Dermis blood vessel endothelial cell (primary cell): Measurements from ENCODE around the gene ARHGAP26. TPM values are rescaled to one million over a fixed set of nuclear protein-coding genes. Genes with fewer than 3 reads are reported as not detected.

Source experiments
- DNase-seq: peaks from one replicate; pipeline ENCODE4 v3.0.0; 2010
- total RNA-seq: library from RNA; depleted of rRNA; stranded (reverse); fragments of >200 nt; gene quantifications from 2 replicates; pipeline ENCODE4 v1.2.3, GENCODE V29; 2014

ARHGAP26 gene
- total RNA-seq, 1 donor from 2014 or later, result 51.7 TPM

DNA sequence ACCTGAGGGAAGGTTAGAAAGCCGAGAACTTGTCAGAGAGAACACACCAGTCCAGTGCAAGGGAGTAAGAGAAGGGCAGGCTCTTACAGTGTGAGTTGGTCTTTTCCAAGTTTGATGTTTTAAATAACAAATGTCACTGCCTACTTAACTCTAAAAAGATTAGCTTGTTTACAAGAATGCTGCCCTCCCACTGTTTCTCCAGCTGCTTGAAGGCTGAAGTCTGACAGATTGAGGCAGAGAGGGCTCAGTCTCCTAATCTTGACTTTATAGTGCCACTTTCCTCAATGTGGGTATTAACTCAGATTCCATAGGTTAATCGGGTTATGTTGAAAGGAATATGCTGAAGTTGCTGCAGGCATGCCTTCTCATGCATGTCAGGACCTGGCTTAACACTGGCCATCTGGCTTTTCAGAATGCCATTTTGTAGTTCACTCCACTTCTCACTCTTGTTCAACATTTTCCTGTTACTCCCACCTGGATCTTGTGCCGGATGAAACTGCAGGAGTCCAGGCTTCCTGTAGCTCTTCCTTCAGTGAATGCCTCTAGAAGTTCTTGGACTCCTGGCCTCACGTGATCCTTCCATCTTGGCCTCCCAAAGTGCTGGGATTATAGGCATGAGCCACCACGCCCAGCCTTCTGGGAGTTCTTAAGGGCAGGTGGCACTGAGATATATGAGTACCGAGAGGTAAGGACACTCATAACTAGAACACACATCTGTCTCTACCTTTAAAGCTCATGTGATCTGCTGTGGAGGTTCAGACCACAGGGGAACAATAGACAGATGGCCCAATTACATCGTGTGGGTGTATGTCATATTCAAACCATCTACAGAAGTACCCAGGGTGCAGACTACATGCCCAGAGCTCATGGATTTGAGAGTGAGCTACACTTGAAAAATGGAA lies 249.7 kb downstream of the ARHGAP26 start:
- DNase-seq, result no peak

DNA sequence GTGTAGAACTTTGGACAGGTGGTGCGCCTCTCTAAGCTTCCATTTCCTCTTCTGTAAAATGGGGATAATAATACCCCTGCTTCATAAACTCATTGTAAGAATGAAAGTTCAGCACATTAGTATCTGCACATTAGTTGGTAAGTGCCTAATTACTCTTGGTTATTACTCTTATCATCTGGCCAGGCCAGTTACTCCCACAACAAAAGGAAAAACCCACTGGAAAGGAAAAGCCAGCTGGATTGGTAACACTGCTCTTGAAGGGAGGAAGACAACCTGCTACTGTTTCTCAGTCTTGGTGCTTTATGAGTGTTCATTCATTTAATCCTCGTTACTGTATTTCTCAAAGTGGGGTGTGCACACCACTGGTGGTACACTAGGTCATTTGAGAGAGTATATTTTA lies 251.4 kb downstream of the ARHGAP26 start:
- DNase-seq, result no peak

DNA sequence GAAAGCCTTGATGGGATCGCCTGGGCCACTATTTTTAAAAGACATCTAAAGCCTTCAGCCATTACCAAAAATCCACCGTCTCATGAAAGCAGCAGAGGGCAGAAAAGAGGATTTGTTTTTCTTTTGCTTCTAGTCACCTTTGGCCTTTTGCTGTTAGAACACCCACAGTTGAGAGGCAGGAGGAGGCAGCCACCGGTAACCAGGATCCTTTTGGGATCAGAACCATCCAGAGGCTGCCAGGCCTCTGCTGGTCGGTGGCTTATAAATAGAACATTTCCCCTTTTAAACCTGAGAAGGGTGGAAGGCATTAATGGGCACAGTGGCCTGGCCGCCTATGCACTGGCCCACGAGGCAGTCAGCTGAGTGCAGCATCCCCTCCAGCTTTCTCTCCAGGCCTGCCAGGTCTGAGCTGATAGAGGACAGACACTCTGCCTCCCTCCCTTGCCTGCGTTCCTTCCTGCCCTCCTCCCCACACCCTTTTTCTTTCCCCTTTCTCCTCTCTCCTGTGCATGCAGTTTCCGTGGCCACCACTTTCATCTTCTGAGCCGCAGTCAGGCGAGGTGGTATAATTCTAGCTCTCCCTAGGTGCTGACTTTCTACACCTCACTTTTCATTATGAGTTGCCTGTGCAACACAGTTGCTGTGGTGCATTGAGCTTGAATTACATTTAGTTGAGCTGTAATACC lies 253.4 kb downstream of the ARHGAP26 start:
- no peak for DNase-seq

DNA sequence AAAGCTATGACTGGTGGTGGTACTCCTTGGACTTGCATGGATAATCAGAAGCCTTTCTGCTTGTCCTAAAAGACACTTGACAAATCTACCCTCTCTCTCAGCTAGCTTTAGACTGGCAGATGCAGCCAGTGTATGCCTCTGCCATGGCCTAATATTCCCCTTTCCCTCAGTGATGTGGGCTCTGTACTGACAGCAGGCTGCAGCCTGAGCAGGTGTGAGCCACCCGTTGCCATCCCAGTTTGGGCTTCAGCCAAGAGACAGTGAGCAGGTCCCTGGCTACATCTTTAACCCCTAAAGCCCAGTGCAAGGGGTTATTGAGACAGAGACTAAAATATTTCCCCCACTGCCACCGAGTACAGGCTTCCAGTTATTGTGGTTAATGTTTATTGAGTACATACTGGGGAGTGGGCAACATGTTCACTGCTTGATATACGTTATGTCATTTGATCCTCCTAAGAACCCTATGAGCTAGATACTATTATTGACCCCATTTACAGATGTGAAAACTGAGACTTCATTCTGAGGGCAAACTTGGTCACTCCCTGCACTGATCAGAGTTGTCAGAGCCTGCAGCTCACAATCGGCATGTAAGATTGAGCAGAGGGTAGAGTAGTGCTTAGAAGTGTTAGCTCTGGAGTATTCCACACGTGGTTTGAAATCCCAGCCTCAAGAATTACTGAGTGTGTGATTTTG lies 254.2 kb downstream of the ARHGAP26 start:
- no peak for DNase-seq

DNA sequence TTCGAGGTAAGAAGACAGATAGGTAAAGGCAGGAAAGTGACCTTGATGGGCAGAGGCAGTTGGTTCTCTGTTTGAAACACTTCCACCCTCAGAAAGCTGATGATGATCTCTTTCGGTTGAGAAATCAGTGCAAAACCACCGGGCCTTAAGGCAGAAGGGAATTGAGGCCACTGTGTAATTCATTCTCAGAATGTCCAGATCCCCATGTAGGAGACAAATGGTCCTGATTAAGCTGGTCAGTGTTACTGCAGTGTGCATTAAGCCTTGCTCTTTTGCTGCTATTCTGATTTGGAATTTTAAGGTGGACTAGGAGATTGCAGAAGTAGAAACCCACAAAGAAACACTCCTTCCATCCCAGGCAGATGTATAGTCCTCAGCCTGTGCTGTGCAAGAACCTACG lies 255.2 kb downstream of the ARHGAP26 start:
- DNase-seq, result no peak

DNA sequence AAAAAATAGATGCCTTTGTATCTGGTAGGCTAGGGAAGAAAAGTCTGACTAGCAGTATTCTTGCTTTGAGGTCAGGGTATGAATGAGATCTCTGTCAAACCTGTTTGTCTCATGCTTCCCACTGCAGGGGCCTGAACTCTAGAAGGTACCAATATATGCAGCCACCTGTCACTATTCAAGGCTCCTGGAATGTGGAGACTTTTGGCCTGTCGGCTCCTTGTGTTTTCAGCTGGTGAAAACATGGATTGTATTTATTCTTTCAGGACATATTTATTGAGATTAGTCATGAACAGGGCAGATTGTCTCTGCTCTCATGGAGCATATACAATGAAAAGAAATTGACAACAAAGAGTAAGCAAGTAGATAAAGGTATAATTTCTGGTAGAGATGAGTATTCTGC lies 255.8 kb downstream of the ARHGAP26 start:
- peak; percentile 37 for DNase-seq

DNA sequence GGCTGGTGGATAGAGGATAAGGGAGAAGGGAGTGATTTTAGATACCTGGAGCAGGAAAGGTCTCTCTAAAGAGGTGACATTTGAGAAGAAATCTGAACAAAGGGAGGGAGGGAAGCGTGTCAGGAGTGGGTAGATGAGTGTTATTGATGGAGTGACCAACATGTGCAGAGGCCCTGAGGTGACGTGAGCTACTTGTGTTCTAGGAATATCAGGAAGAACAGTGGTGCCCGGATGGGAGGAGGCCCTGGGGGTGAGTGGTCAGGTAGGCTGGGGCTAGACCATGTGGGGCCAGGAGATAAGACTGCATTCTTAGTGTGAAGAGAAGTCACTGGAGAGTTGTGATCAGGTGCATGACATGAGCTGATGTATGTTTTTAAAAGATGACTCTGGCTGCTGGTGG lies 256.2 kb downstream of the ARHGAP26 start:
- DNase-seq, result no peak

DNA sequence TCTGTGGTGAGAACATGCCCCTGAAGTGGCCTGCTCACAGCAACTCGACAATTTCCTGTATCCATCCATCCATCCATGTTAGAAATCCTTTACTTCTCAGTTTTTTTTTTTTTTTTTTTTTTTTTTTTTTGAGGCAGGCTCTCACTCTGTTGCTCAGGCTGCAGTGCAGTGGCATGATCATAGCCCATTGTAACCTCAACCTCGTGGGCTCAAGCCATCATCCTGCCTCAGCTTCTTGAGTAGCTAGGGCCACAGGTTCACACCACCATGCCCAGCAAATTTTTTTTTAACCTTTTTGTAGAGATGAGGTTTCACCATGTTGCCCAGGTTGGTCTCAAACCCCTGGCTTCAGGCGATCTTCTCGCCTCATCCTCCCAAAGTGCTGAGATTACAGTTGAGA lies 259.1 kb downstream of the ARHGAP26 start:
- DNase-seq, result no peak

DNA sequence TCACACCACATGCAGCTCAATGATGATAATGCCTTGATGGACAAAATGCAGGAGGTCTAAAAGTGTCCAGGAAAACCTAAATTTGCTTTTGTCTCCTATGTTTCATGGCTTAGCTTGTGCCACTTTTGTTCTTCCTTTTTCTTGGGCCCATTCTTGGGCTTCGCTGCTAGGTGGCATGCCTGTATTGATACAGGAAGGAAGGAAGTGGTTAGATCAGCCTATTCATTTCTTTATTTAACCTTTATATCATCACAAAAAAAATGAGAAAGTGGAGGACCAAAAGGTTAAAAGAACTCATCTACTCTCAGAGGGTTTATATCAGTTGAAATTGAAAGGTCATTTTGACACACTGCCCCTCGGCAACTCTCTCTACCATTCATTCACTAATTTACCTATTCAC lies 260.2 kb downstream of the ARHGAP26 start:
- DNase-seq, result no peak

DNA sequence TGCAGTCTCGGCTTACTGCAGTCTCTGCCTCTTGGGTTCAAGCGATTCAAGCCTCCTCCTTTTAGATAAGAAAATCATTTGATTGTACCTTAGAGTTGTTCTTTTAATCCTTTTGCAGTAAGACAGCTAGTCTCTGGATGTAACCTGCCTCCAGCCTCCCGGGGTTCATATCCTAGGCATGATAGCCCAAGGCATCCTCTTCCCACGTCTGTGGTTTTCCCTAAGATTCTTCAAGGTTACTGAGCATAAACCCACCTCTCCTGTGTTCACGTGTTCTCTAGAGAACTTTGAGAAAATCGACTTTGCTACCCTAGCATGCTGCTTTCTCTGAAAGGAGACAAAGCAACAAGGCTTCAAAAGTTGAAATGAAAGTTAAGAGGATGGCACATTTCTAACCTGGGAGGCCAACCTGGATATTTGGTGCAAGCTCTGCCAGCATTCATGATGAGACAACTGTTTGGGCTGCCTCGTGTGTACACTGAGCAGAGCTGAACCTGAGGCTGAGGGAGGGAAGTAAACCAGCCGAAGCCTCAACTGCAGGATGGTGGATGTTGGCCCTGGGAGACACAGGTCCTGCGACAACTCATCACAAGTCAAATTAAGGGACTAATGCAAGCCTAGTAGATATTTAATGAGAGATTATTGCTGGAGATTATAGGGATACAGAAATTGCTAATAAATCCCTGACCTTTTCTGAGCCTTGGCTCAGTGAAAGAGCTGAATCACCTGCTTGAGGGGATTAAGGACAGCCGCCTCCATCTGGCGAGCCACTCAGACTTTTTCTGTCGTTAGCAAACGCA lies 261.8 kb downstream of the ARHGAP26 start:
- DNase-seq, result no peak

DNA sequence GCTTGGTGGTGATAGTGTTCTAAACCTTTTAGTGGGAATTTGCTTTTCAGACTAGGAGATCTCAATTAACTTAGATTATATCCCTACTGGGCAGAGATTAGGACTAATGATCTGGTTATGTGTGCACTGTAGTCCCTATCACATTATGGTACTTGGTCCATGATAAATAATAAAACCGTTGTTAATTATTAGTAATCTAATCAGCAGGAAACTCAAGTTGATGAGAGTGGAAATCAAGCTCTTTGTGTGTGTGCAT lies 262.3 kb downstream of the ARHGAP26 start:
- DNase-seq, result no peak

DNA sequence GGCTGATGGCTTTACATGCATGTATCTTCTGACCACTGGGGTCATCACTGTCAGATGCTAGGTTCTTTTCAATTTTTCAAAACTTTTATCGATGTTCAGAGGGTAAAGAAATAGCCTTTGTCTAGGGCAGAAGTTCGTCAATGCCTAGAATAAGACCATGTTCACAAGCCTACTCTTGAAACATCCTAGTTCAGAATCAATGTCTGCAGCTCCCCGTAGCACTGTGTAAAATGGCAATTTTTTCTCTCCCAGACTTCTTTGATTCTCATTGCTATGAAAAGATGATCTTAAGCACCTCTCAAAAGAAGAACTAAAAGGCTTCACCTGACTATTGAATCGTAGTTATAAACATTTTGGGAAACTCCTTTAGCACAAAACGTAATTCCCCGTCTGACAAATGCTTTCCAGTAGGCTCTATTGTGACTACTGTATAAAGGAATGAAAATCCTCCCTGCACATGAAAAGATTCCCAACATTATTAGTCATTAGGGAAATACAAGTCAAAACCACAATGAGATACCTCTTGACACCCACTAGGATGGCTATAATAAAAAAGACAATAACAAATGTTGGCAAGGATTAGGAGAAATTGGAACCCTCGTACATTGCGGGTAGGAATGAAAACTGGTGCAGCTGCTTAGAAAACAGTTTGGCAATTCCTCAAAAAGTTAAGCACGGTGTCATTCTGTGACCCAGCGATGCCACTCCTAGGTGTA lies 263.5 kb downstream of the ARHGAP26 start:
- DNase-seq, result peak; percentile 71

DNA sequence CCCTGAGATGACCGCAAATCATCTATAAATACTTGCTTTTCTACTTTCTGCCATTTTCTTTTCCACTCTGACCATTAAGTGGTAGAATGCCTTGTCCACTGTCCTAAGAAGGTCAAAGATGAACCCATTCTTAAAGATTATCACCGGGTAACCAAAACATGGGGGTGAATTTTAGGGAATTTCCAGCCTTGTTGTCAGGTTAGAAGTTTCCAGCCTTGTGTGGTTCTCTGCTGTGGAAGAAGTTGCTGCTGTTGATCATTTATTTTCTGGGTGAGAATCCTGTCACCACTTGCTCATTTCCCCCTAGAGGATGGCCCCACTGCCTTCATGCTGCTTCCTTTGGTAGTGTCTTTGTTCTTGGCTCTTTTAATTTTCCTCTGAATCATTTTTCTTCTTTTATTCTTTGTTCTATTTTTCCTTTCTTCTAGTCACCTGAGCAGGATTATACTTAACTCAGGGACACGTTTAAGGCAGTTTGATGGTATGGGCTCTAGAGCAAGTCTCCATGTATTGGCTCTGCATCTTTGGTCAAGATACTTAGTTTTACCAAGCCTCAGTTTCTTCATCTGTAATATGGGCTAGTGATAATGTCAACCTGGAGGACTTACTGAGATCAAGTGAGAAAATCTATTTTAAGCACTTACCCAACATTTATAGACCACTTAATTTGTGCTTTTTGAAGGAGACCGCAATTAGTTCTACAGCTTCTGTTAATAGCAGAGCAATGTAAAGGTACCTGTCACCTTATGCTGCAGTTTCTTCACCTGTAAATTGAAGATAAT lies 266.2 kb downstream of the ARHGAP26 start:
- no peak for DNase-seq

DNA sequence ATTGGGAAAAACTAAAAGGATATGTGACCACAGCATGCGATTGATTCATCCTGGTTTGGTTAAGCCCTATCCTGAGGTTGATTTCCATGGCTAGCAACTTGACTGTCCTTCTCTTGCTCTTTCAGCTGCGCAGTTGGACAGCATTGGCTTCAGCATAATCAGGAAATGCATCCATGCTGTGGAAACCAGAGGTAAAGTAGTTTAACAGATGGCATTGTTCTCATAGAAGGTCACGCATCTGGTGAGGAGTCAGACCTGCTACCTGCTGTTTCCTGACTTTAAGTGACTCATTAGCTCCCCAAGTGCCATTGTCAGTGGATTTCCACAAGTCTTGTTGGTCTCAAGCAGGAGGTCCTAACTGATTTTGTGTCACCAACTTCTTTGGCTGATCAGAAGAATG lies 266.9 kb downstream of the ARHGAP26 start:
- peak; percentile 99 for DNase-seq

DNA sequence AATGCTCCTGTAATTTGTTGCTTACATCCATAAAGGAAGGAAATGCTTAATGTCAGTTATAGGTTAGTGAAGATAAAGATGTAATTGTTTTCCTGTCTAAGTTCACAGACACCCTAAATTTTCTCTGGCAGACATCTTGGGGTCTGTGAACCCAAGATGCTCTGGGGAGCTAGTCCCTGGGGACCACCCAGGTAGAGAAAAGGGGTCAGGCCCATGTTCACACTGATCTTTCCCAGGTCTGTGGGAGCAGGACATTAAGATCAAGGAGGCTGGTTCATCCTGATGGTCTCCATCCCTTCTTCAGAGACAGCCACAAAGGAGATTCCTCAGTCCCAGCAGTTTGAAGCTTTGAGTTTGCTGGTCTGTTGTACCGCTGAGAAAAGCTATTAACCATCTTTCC lies 267.5 kb downstream of the ARHGAP26 start:
- no peak for DNase-seq

DNA sequence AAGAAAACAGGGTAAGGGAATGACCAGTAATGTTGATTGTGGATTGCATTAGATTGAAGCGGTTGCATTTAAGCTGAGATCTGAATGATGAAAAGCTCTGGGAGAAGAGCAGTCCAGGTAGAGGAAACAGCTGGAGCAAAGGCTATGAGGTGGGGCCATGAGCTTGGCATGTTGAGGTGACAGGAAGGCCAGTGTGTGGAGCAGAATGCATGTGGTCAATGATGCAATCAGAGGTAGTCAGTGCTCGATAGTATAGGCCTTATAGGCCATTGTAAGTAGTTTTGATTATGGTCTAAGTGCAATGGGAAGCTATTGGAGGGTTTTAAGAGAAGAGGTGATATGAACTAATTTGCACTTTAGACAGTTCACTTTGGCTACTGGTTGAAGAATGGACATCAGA lies 270.4 kb downstream of the ARHGAP26 start:
- DNase-seq, result no peak

DNA sequence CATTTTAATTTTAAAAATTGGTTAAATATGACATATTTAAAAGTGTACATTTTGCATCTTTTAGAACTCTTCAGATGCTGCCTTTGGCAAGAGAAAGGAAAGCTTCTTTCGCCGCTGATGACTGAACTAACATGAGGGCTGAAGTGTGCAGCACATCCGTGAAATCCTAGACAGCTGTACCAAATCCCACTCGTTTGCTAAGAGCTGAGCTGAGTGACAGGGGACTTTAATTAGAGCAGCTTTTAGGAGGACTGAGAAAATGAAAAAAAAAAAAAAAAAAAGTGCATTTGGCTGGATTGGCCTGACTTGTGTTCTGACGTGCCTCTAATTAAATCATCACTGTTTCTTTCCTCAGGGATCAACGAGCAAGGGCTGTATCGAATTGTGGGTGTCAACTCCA lies 271.3 kb downstream of the ARHGAP26 start:
- no peak for DNase-seq

DNA sequence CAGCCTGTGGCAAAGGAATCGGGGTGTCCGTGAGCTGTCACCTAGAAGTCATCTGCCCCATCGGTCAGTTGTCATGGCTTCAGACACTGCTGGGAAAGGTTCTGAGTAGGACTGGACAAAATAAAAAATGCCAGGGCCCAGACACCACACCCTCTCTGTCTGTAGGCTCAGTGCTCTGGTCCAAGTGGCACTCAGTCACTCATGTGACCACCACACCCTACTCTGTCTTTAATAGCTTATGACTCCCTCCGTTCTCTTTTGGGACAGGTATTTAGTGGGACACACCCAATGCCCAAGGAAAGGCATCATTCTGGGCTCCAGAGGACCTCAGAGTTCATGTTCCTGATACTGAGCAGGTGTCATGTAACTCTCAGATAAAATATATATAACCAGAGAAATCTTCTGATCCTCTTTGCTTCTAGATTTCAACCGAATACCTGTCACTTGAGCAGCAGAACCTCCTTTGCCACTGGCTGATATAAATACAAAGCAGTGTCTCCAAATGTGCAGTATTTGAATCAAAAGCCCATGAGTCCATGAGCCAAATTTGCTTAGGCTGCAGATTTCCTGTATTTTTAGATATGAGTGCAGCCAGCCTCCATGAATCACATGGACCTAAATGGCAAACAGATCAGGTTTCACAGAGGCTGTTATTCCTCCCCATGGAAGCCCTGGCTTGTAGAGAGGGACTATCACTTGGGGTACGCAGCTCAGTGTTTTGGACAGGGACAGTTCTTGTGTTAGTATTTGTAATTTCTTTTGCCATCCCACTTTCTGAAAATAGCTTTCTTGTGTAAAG lies 272.0 kb downstream of the ARHGAP26 start:
- DNase-seq, result no peak

DNA sequence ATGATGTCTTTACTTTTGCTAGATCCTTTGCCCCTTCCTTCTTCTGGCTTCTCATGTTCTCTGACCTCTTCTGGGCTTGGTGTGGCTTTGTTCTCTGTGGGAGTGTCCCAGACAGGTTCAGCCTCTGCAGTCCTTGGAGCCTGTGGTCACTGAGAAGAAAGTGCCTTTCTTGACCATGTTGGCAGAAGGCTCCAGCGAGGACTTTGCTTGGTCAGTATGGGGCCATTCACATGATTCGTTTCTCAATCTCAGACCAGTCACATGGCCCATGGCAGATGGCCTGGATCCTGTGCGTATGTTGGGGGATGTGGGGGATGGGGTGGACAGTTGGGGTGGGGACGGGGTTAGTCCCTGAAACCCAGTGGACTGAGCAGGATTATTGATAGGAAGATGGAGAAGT lies 274.1 kb downstream of the ARHGAP26 start:
- DNase-seq, result no peak

DNA sequence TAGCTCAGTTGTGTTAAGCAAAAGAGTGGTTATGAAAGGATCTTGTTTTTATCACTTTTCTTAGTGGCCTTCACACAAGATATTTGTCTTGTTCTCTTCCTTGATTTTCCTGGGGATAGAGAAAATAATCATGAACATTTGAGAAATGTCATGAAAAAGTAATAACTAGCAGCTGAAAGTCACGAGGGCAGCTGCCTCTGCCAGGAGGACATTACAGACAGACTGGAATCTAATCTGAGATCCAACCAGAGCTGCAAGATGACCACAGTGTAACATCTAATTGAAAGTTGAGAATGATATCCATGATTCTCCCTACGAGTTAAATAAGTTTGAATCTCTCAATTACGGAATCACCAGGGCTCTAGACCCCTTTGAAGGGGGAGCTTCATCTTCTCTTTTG lies 274.9 kb downstream of the ARHGAP26 start:
- no peak for DNase-seq

DNA sequence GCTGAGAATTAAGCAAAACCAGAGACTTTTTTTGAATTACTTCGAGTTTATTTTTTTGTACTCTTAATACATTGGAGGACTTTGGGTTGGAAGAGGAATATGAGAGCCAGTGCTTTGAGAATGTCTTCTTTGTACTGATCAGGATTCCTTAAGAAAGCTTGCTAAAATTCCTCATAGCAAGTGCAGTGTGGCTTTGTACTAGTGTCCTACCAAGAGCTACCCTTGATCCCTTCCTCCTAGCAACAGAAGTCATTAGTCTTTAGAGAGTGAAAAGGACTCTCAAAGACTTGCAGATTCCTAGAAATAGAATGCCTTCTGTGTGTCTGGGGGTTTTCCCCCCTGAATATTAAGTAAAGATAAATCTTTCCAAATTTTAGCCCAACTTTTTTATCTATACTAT lies 276.1 kb downstream of the ARHGAP26 start:
- no peak for DNase-seq
